Lower leg skin (tissue), 4 donors: Measurements from ENCODE around the gene CDK8. TPM values are rescaled to one million over a fixed set of nuclear protein-coding genes. Genes with fewer than 3 reads are reported as not detected.

ENCODE experiments used
- DNase-seq, 2 donors: peaks; one replicate each; pipeline ENCODE4 v3.0.0-alpha.2; 2019; ENCODE audit warnings: low spot score in 2 of 2
- H3K4me3 ChIP-seq: fragments of 200-600 bp; sonication (generic); 2 replicates; pipeline ENCODE4 v1.5.1; 2017; ENCODE audit warnings: mild to moderate bottlenecking, low read depth; ENCODE audit not compliant: poor library complexity, severe bottlenecking
- CTCF ChIP-seq, 3 donors: fragments of 450-650 bp; IDR thresholded peaks; one replicate each; pipeline ENCODE4 v1.5.1; 2016; ENCODE audit warnings: antibody characterized with exemption in 3 of 3, mild to moderate bottlenecking in 3 of 3, moderate library complexity in 2 of 3
- POLR2A ChIP-seq, 2 donors: fragments of 450-650 bp; IDR thresholded peaks; one replicate each; pipeline ENCODE4 v1.6.1; 2016 to 2017; ENCODE audit warnings: antibody characterized with exemption in 2 of 2, mild to moderate bottlenecking in 1 of 2, moderate library complexity in 1 of 2
- WGBS, 2 donors: methylation state at CpG; one replicate each; pipeline ENCODE4 v1.1.5; 2018; 5-methylcytosine and 5-hydroxymethylcytosine counted together
- intact Hi-C: fragments of 100-400 bp; cut with DNase I; formaldehyde crosslinking; loops from one replicate; pipeline ENCODE4 v1.15.0; 2023; ENCODE audit warnings: low total_unique reads
- total RNA-seq, 4 donors: library from RNA; depleted of rRNA; stranded (reverse); fragments of >200 nt; gene quantifications; one replicate each; pipeline ENCODE4 v1.1.0, GENCODE V29; 2016

The CDK8 gene
- total RNA-seq, 4 donors from 2014 or later = 7.4 to 11.5 (median 10.4) TPM

- WGBS, 2 donors = 96 to 97% methylated on average over 5 of the region's 5 CpGs
- intact Hi-C loops = no loop called here
- DNase-seq = no peak
- TF ChIP-seq CTCF (IDR thresholded peaks at IDR 0.05) = no peak
- no peak for TF ChIP-seq POLR2A (IDR thresholded peaks at IDR 0.05)
- no peak overlapping the region for H3K4me3 ChIP-seq
These were observed 81.2 kb downstream of the CDK8 start for GRCh38 chr13:26335158-26335557.

GRCh38 chr13:26340807-26341206 is 86.9 kb downstream of the CDK8 start:
- 95 to 100% methylated on average over 2 of the region's 2 CpGs for WGBS, 2 donors
- no peak overlapping the region for H3K4me3 ChIP-seq
- intact Hi-C loops = no loop called here
- no peak for DNase-seq
- TF ChIP-seq CTCF (IDR thresholded peaks at IDR 0.05) (no peak), POLR2A (IDR thresholded peaks at IDR 0.05) (no peak)

GRCh38 chr13:26342898-26343297 is 89.0 kb downstream of the CDK8 start:
- 94 to 96% methylated on average over 5 of the region's 5 CpGs for WGBS, 2 donors
- no peak for DNase-seq
- intact Hi-C loops = no loop called here
- no peak overlapping the region for H3K4me3 ChIP-seq
- TF ChIP-seq POLR2A (IDR thresholded peaks at IDR 0.05) = no peak
- TF ChIP-seq CTCF (IDR thresholded peaks at IDR 0.05) = no peak

- H3K4me3 ChIP-seq = no peak overlapping the region
- DNase-seq = no peak
- TF ChIP-seq POLR2A (IDR thresholded peaks at IDR 0.05) (no peak), CTCF (IDR thresholded peaks at IDR 0.05) (no peak)
- intact Hi-C loops = no loop called here
These were observed 89.9 kb downstream of the CDK8 start for GRCh38 chr13:26343816-26344215.

GRCh38 chr13:26344980-26345379 is 91.1 kb downstream of the CDK8 start:
- no peak for TF ChIP-seq POLR2A (IDR thresholded peaks at IDR 0.05)
- TF ChIP-seq CTCF (IDR thresholded peaks at IDR 0.05) = no peak
- H3K4me3 ChIP-seq = no peak overlapping the region
- WGBS, 2 donors = 95% methylated on average over 4 of the region's 4 CpGs
- DNase-seq = no peak
- intact Hi-C loops = no loop called here

GRCh38 chr13:26348966-26349365 is 95.0 kb downstream of the CDK8 start:
- no peak overlapping the region for H3K4me3 ChIP-seq
- 75 to 77% methylated on average over 3 of the region's 3 CpGs for WGBS, 2 donors
- intact Hi-C loops = no loop called here
- no peak for DNase-seq
- no peak for TF ChIP-seq POLR2A (IDR thresholded peaks at IDR 0.05)
- no peak for TF ChIP-seq CTCF (IDR thresholded peaks at IDR 0.05)
